ENCODE measurements around the gene CR1L. TPM values are rescaled to one million over a fixed set of nuclear protein-coding genes. Genes with fewer than 3 reads are reported as not detected.

CR1L gene
- total RNA-seq, 6 experiments from 2014 or later = not detected

- Mint-ChIP-seq H3K27me3 (ENCODE audit: insufficient read depth) (no peaks in the 10 kb centered on the region; the same call in 1 of the 2 replicates), H3K4me3 (peak overlapping the region; percentile 99), H3K36me3 (ENCODE audit: low read depth) (peaks cover 5% of the 10 kb centered on the region; the same call in 1 of the 2 replicates), H3K27ac (peak overlapping the region; percentile 94), H3K9me3 (no peaks in the 10 kb centered on the region), H3K4me1 (ENCODE audit: low read depth) (peaks cover 63% of the 10 kb centered on the region)
- no peak for DNase-seq
- no peak for TF ChIP-seq CTCF (IDR thresholded peaks at IDR 0.05)
Observed at GRCh38 chr1:207752456-207752998, 107.6 kb downstream of the CR1L start.

DNA sequence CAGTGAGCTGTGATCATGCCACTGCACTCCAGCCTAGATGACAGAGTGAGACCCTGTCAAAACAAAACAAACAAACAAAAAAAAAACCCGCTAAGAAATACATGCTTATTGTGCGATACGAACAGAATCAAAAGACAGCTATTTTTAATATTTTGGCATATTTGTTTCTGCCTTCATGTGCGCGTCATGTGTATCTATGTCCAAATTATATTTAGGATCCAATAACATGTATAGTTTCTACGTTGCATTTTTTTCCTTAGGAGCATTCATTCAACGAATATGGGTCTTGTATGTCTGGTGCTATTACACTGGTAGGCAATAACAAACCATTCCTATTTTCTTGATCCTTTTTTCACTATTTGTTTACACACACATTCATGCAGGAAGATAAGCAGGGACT is 108.7 kb downstream of the CR1L start:
- no peaks in the 10 kb centered on the region for H3K9me3 Mint-ChIP-seq

DNA sequence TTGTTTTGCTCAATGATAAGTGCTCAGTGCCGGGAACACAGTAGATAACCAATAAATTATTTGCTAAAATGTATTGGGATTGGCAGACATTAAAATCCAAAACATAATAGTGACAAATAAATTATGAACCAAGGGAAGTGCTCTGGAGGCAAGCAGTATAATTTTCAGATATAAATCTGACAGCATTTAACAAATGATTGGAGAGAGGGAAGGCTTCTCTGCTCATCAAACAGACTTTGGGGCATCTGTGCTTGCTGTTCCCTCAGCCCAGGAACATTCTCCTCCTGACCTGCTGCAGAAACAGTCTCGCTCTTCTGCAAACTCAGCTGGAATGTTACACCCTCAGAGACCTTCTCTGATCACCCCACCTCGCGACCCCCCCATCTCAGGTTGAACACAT is 109.1 kb downstream of the CR1L start:
- peaks cover 63% of the 10 kb centered on the region for H3K4me1 Mint-ChIP-seq (ENCODE audit: low read depth)
- no peaks in the 10 kb centered on the region; the same call in 1 of the 2 replicates for H3K27me3 Mint-ChIP-seq (ENCODE audit: insufficient read depth)
- DNase-seq = no peak
- H3K9me3 Mint-ChIP-seq = no peaks in the 10 kb centered on the region
- TF ChIP-seq CTCF (IDR thresholded peaks at IDR 0.05) = no peak
- H3K4me3 Mint-ChIP-seq = peak overlapping the region; percentile 99
- no peak overlapping the region for H3K27ac Mint-ChIP-seq
- peaks cover 5% of the 10 kb centered on the region; the same call in 1 of the 2 replicates for H3K36me3 Mint-ChIP-seq (ENCODE audit: low read depth)

More for the DNA sequence above, 108.7 kb downstream of the CR1L start:
- H3K27me3 Mint-ChIP-seq (ENCODE audit: insufficient read depth) = no peaks in the 10 kb centered on the region; the same call in 1 of the 2 replicates
- peaks cover 63% of the 10 kb centered on the region for H3K4me1 Mint-ChIP-seq (ENCODE audit: low read depth)
- no peak overlapping the region for H3K27ac Mint-ChIP-seq
- no peak for TF ChIP-seq CTCF (IDR thresholded peaks at IDR 0.05)
- DNase-seq = no peak
- peak overlapping the region; percentile 99 for H3K4me3 Mint-ChIP-seq
- peaks cover 5% of the 10 kb centered on the region; the same call in 1 of the 2 replicates for H3K36me3 Mint-ChIP-seq (ENCODE audit: low read depth)

DNA sequence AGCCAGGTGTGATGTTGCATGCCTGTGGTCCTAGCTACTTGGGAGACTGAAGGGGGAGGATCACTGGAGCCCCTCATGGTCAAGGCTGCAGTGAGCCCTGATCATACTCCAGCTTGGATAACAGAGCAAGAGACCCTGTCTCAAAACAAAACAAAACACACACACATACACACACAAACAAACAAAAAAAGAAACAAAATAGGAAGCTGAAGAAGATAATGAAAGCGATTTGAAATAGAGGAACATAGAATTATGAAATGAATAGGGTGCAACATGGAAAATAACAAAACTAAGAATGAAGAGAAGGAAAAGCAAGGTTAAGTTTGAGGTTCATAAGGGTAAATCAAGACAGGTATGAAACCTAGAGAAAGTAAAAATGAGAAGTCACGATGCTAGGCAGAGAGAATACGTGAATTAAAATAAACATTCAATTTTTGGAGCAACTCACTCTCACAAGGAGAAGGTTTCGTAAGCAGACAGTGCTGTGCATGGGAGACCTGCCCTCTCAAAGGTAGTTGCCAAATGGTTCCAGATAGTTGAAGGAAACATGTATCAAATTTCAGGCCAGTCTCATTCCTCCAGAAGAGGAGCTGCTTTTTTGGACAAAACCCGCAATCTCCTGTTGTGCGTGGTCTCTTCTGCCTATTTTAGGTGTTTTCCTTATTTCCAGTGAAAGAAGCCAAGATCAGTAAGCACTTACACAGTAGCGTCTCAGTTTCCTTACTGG is 110.2 kb downstream of the CR1L start:
- no peak for DNase-seq
- Mint-ChIP-seq H3K27ac (no peak overlapping the region), H3K9me3 (no peaks in the 10 kb centered on the region), H3K4me3 (no peak overlapping the region), H3K36me3 (ENCODE audit: low read depth) (peaks cover 5% of the 10 kb centered on the region; the same call in 1 of the 2 replicates), H3K27me3 (ENCODE audit: insufficient read depth) (no peaks in the 10 kb centered on the region; the same call in 1 of the 2 replicates), H3K4me1 (ENCODE audit: low read depth) (peaks cover 60% of the 10 kb centered on the region)
- no peak for TF ChIP-seq CTCF (IDR thresholded peaks at IDR 0.05)

GRCh38 chr1:207755846-207756693 is 111.1 kb downstream of the CR1L start:
- peak overlapping the region; percentile 24; the same call in 1 of the 2 replicates for H3K27ac Mint-ChIP-seq
- H3K4me3 Mint-ChIP-seq = no peak overlapping the region
- no peaks in the 10 kb centered on the region; the same call in 1 of the 2 replicates for H3K27me3 Mint-ChIP-seq (ENCODE audit: insufficient read depth)
- H3K36me3 Mint-ChIP-seq (ENCODE audit: low read depth) = peaks cover 10% of the 10 kb centered on the region
- H3K9me3 Mint-ChIP-seq = no peaks in the 10 kb centered on the region
- DNase-seq = no peak
- TF ChIP-seq CTCF (IDR thresholded peaks at IDR 0.05) = no peak
- peaks cover 51% of the 10 kb centered on the region for H3K4me1 Mint-ChIP-seq (ENCODE audit: low read depth)
